Glomerular visceral epithelial cell (primary cell): ENCODE results near the gene SYNC.
"Not testable (repeated sequence)": the region's sequence is repeated elsewhere in the genome, so short reads cannot be mapped to it uniquely, and the experiment has no call there.

ENCODE experiments used
- DNase-seq: peaks from one replicate; pipeline ENCODE4 v3.0.0-alpha.2; 2016; ENCODE audit errors: extremely low spot score

SYNC gene

DNA sequence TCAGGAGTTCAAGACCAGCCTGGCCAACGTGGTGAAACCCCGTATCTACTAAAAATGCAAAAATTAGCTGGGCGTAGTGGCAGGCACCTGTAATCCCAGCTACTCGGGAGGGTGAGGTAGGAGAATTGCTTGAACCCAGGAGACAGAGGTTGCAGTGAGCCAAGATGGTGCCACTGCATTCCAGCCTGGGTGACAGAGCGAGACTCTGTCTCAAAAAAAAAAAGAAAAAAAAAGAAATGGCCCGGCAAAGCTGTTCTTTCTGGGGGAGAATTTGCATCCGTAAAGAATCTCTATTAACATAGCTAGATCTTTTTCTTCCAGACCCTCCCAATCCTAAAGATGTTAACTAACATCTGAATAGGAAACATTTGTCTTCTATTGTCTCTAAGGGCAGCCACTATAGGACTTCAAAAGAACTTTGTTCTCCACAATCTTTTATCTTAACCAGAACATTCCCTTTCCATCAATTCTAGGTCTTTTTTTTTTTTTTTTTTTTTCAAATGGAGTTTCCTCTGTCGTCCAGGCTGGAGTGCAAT is 60.2 kb downstream of the SYNC start:
- not testable (repeated sequence) for DNase-seq

DNA sequence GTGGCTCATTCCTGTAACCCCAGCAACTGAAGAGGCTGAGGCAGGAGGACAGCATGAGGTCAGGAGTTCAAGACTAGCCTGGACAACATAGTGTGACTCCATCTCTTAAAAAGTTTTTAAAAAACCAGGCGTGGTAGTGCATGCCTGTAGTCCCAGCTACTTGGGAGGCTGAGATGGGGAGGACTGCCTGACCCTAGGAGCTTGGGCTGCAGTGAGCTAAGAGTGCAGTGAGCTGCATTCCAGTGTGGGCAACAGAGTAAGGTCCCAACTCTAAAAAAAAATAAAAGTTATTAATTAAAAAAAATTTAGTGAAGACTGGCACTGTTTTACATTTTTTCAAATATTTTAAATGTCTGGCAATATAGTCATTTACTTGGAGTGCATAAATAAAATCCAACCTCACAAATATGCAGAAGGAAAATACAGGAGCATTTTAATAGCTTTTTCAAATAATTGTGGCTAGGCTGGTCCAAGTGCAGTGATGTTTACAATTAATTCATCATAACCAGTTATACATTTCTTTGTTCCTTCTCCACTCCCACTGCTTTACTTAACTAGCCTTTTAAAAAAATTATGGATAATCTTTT is 63.0 kb downstream of the SYNC start:
- DNase-seq: no peak

DNA sequence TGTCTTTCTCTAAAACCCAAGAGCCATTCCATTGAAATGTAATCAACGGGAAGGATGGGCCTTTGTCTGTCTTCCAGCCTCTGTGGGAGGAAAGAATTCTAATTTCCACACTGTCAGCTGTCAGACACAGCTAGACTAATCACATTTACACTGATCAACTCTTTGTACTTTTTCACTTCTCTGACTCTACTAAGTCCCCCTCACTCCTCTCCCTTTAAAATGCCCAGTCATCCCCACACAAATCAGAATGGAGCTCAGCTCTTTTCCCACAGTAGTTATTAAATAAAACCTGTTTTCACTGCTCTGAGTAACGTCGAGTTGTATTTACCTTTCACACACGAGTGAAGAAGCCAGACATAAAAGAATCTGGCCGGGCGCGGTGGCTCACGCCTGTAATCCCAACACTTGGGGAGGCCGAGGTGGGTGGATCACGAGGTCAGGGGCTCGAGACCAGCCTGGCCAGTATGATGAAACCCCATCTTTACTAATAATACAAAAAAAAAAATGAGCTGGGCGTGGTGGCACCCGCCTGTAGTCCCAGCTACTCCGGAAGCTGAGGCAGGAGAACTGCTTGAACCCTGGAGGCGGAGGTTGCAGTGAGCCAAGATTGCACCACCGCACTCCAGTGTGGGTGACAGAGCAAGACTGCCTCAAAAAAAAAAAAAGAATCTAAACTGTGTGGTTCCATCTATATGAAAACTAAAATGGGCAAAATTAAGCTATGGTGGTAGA is 65.5 kb downstream of the SYNC start:
- DNase-seq: no peak

DNA sequence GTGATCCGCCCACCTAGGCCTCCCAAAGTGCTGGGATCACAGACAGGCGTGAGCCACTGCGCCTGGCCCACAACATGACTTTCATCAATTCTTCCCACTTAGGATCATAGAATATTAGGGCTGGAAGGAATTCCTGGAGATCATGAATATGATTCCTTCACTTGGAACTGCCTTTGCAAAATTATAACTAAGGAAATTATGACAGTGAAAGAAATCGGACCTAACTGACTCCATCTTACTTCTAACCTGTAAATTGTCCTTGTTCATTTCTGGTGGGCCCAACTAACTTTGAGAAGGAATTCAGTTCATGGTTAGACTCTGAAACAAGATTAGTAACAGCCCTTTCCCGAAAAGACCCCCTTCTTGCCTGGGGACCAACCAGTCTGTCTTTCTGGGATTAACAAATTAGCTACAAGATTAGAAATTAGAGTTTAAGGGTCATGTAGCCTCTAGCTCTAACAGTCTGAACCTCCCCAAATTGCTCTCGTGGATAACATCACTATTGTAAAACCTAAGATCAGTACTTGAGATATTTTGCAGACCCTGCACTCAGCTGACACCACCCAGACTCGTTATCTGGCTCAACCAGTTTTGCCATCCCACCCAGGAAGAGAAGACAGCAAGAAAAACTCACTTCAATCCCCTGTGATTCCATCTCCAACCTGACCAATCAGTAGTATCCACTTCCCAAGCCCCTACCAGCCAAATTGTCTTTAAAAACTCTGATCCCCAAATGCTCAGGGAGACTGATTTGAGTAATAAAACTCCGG is 66.9 kb downstream of the SYNC start:
- no peak for DNase-seq

DNA sequence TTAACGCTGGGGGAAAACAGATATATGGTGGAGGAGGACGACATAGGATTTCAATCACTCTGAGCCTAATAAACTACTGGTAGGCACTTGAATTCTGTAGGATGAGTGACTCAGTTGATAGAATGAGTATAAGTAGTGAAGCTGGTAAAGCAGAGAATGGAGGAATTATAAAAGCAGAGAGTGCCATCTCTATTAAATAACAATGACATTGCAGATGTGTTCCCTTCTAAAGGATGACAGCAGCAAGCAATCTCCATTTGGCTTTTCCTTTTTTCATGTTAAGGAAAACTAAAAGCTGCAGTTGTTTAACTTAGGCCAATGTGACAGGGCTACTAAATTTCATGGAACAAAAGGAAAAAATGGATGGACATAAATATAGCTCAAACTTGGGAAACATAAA is 69.7 kb downstream of the SYNC start:
- DNase-seq: no peak

DNA sequence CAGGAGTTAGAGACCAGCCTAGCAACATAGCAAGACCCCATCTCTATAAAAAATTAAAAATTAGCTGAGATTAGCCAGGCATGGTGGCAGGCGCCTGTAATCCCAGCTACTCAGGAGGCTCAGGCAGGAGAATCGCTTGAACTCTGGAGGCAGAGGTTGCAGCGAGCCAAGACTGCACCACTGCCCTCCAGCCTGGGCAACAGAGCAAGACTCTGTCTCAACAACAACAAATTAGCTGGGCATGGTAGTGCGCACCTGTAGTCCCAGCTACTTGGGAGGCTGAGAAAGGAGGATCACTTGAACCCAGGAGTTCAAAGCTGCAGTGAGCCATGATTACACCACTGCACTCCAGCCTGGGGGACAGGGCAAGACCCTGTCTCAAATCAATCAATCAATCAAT is 72.4 kb downstream of the SYNC start:
- DNase-seq: not testable (repeated sequence)
